ENCODE results near the gene TC2N. TPM values are rescaled to one million over a fixed set of nuclear protein-coding genes. Genes with fewer than 3 reads are reported as not detected.

Gene TC2N
- total RNA-seq, 4 donors from 2014 or later, result 3.2 to 11.9 (median 7.2) TPM

DNA sequence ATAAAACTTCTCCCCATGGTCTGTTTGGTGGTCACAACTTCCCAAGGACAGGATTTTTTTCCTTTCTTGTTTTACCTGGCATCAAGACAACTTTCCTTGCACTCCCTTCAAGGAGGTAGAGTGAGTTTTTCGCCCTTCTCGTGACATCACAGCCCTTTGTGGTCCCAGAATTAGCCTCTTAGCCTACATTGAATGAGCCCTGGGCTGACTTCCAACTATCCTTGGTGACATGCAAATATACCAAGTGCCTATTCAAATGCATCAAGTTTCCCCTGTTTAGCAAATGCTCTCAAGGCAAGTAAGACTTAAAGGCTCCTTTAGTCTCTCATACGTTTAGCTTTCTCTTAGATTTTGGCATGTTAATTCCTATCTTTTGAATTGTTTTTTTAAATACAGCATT lies 36.6 kb downstream of the TC2N start:
- Histone ChIP-seq H3K27ac (no peak overlapping the region), H3K4me3 (no peak overlapping the region), H3K4me1 (no peaks in the 10 kb centered on the region), H3K36me3 (no peaks in the 10 kb centered on the region), H3K9me3 (no peaks in the 10 kb centered on the region), H3K27me3 (peaks cover 7 to 11% (median 9%) of the 10 kb centered on the region in 3 donors)
- DNase-seq (no peak), ATAC-seq (no peak)
- intact Hi-C loops (cut with DNase I; ENCODE audit: low total_unique reads) (no loop called here), in situ Hi-C loops (cut with MboI; ENCODE audit: low sequenced_read_pairs in 4 of 4) (no loop called here)
- no peak for TF ChIP-seq POLR2A (IDR thresholded peaks at IDR 0.05)
- TF ChIP-seq, protein P1, sequence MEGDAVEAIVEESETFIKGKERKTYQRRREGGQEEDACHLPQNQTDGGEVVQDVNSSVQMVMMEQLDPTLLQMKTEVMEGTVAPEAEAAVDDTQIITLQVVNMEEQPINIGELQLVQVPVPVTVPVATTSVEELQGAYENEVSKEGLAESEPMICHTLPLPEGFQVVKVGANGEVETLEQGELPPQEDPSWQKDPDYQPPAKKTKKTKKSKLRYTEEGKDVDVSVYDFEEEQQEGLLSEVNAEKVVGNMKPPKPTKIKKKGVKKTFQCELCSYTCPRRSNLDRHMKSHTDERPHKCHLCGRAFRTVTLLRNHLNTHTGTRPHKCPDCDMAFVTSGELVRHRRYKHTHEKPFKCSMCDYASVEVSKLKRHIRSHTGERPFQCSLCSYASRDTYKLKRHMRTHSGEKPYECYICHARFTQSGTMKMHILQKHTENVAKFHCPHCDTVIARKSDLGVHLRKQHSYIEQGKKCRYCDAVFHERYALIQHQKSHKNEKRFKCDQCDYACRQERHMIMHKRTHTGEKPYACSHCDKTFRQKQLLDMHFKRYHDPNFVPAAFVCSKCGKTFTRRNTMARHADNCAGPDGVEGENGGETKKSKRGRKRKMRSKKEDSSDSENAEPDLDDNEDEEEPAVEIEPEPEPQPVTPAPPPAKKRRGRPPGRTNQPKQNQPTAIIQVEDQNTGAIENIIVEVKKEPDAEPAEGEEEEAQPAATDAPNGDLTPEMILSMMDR (IDR thresholded peaks at IDR 0.05 in 4 of 5, conservative IDR thresholded peaks at IDR 0.05 in 1 of 5), result no peak

DNA sequence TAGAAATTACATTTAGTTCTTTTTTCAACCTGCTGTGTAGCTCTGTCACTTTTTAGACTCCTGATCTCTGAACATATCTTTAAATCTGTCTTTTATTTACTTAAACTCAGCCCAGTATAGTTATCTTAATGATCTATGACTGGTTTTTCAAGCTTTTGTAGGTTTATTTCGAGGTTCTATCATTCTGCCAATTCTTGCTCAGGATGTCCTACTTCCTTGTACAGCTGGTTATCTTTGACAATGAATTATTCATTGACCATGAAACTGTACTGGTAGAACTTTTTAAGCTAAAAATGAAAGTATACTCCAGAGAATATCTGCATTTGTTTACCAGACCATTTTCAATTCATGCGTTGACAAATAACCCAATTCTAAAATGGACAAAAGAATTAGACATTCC lies 37.8 kb downstream of the TC2N start:
- Histone ChIP-seq H3K4me3 (no peak overlapping the region), H3K27ac (no peak overlapping the region), H3K36me3 (no peaks in the 10 kb centered on the region), H3K9me3 (no peaks in the 10 kb centered on the region), H3K4me1 (no peaks in the 10 kb centered on the region), H3K27me3 (peaks cover under 1 to 4% (median 3%) of the 10 kb centered on the region in 3 donors)
- intact Hi-C loops (cut with DNase I; ENCODE audit: low total_unique reads), result no loop called here
- DNase-seq, result no peak
- TF ChIP-seq, protein P1 (IDR thresholded peaks at IDR 0.05 in 4 of 5, conservative IDR thresholded peaks at IDR 0.05 in 1 of 5), result no peak
- TF ChIP-seq POLR2A (IDR thresholded peaks at IDR 0.05), result no peak
- no peak for ATAC-seq
- in situ Hi-C loops (cut with MboI; ENCODE audit: low sequenced_read_pairs in 4 of 4), result no loop called here

DNA sequence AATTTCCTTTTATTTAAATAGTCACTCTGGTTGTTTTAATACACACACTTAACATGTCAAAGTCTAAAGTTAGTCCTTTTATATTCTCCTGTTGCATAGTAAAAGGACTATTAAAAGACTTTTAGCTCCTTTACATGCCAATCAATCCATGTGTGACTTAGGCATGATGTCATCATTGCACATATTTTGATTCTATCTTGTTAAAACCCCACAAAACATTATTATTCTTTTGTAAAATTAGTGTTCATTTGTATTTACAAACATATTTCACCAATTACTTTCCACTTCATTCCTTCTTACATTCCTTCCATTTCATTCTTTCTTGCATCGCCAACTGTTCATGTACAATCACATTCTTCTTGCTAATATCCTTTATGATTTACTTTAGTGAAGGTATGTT lies 39.6 kb downstream of the TC2N start:
- in situ Hi-C loops (cut with MboI; ENCODE audit: low sequenced_read_pairs in 4 of 4) (no loop called here), intact Hi-C loops (cut with DNase I; ENCODE audit: low total_unique reads) (no loop called here)
- Histone ChIP-seq H3K9me3 (no peaks in the 10 kb centered on the region), H3K27me3 (no peaks in the 10 kb centered on the region), H3K36me3 (no peaks in the 10 kb centered on the region), H3K4me3 (no peak overlapping the region), H3K4me1 (no peaks in the 10 kb centered on the region), H3K27ac (no peak overlapping the region)
- no peak for TF ChIP-seq POLR2A (IDR thresholded peaks at IDR 0.05)
- TF ChIP-seq, protein P1 (IDR thresholded peaks at IDR 0.05 in 4 of 5, conservative IDR thresholded peaks at IDR 0.05 in 1 of 5), result no peak
- DNase-seq, result no peak
- ATAC-seq, result no peak

DNA sequence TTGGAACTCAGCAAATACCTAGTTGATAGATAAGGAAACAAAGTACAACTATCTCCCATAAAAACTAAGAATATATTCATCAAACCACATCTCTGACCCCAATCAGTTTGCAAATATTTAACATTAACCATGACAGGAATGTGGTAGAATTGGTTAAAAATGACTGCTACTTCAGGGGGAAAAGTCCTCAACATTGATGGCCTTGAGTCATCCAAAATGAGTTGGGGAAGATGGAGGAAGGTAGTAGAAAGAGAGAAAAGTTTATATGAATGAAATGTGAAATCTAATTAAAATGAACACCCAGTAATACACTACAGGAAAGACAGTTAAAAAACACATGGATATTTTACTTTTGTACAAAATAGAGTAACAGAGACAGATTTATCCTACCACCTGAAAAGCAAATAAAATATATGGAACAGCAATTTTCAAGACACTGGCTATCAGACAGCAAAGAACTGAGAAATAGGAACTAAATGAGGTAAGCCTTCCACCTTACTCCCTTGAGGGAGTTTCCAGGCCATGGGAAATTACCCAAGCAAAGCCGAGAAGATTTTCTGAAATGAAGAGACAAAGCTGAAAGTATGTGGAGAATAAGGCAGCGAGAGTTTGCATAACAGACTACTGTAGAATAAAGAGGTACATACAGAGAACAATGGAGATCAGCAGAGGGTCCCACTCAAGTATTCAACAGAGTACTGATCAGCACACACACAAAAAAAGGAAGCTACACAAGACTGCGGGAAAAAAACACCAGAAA lies 49.6 kb downstream of the TC2N start:
- DNase-seq (no peak), ATAC-seq (no peak)
- no peaks in the 10 kb centered on the region for H3K9me3 ChIP-seq
- H3K4me3 ChIP-seq, result no peak overlapping the region
- in situ Hi-C loops (cut with MboI; ENCODE audit: low sequenced_read_pairs in 4 of 4), result no loop called here
- no peaks in the 10 kb centered on the region for H3K36me3 ChIP-seq
- no peaks in the 10 kb centered on the region for H3K27me3 ChIP-seq
- no peak for TF ChIP-seq POLR2A (IDR thresholded peaks at IDR 0.05)
- TF ChIP-seq, protein P1 (IDR thresholded peaks at IDR 0.05 in 4 of 5, conservative IDR thresholded peaks at IDR 0.05 in 1 of 5), result no peak
- intact Hi-C loops (cut with DNase I; ENCODE audit: low total_unique reads), result no loop called here
- no peak overlapping the region for H3K27ac ChIP-seq
- H3K4me1 ChIP-seq, result no peaks in the 10 kb centered on the region

DNA sequence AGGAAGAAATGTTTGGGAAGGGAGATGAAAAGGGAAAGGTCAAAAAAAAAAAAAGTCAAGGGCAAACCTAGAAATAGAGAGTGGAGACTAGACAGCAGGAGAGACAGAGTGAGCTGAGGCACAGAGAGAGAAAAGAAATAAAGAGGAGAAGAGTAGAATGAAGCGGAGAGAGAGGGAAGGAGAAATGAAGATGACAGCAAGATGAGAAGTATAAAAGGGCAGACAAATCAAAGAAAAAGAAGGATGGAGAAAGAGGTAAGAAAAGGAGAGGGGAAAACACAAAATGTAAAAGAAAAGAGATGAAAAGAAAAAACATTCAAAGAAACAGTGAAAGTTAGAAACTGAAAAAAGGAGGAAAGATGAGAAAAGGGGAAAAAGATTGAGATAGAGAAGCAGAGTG lies 53.0 kb downstream of the TC2N start:
- DNase-seq (no peak), ATAC-seq (no peak)
- in situ Hi-C loops (cut with MboI; ENCODE audit: low sequenced_read_pairs in 4 of 4), result no loop called here
- Histone ChIP-seq H3K4me3 (no peak overlapping the region), H3K27me3 (no peaks in the 10 kb centered on the region), H3K36me3 (no peaks in the 10 kb centered on the region), H3K9me3 (no peaks in the 10 kb centered on the region), H3K27ac (no peak overlapping the region), H3K4me1 (no peaks in the 10 kb centered on the region)
- TF ChIP-seq POLR2A (IDR thresholded peaks at IDR 0.05), result no peak
- TF ChIP-seq, protein P1 (IDR thresholded peaks at IDR 0.05 in 4 of 5, conservative IDR thresholded peaks at IDR 0.05 in 1 of 5), result no peak
- intact Hi-C loops (cut with DNase I; ENCODE audit: low total_unique reads), result no loop called here
